ENCODE measurements around the gene KLHL7.
"Not testable (repeated sequence)": the region's sequence is repeated elsewhere in the genome, so short reads cannot be mapped to it uniquely, and the experiment has no call there.

The KLHL7 gene

GRCh38 chr7:23218196-23218595 lies 112.6 kb downstream of the KLHL7 start:
- DNase-seq: no peak

DNA sequence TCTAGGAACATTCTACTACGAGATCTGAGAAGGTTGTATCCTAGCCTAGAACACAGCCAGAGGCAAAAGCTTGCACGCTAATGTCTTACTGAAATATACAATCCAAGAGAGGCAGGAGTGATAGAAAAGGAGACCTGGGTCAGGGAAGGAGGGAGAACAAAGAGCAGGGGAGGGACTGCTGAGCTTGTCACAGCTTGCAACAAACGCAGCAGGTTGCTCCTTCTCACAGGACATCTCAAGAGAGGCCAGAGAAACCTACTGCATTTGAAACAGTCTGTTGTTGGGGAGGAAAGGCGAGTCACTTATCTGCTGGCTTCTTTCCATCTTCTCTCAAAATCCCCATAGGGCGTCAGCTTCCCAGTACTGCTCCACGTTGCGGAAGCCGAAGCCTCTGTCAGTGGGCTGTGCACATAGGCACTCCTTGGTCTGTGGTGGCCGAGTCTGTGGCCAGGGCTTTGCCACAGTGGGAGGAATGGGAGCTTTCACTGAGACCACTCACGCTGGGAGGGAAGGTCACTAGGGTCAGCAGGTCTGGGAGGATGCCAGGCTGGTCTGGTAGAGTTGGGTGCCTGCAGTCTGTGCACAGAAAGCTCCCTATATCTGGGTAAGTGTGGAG lies 115.2 kb downstream of the KLHL7 start:
- no peak for DNase-seq

- no peak for DNase-seq
These were observed 117.0 kb downstream of the KLHL7 start for GRCh38 chr7:23222439-23223030.

- DNase-seq: not testable (repeated sequence)
These were observed 118.8 kb downstream of the KLHL7 start for GRCh38 chr7:23224364-23224763.

- no peak for DNase-seq
These were observed 121.4 kb downstream of the KLHL7 start for GRCh38 chr7:23226844-23227450.
